ENCODE measurements around the gene FAR2.

DNA sequence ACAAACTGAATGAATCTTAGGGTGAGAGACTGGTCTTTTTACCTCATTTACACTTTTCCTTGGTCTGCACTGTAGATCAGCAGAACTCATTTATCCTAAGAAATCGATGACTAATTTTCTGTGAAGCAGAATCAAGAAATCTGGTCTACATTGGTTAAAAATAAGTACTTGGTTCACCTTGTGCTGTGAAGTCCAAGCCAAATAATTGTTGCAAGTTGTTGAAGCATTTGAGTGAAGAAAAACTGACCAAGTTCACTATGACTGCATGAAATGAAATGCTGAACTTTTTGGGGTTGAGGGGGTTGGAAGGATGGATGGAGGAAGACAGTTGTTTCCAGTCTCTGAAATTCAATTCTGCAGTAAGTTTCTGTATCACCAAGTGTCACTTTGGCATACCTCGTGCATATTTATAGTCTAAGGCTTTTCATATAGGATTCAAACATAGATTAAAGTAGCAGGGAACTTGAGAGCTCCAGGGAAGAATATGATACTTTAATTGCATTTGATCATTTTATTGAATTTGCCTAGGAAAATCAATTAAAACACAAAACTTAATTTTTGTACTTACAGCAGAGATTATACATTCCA, 75.0 kb downstream of the FAR2 start:
- TF ChIP-seq CTCF (conservative IDR thresholded peaks at IDR 0.05 in 1 of 2, IDR thresholded peaks at IDR 0.05 in 1 of 2; ENCODE audit: low read depth in 1 of 2, low read length in 2 of 2): no peak
- TF ChIP-seq EZH2 (IDR thresholded peaks at IDR 0.05; ENCODE audit: low read length, missing control alignments): no peak

All from fibroblast of lung (primary cell).